Measurements from ENCODE around the gene ALDH1A3. TPM values are rescaled to one million over a fixed set of nuclear protein-coding genes. Genes with fewer than 3 reads are reported as not detected.
"Not testable (repeated sequence)": the region's sequence is repeated elsewhere in the genome, so short reads cannot be mapped to it uniquely, and the experiment has no call there.

Gene ALDH1A3
- total RNA-seq: 15.7 TPM

DNA sequence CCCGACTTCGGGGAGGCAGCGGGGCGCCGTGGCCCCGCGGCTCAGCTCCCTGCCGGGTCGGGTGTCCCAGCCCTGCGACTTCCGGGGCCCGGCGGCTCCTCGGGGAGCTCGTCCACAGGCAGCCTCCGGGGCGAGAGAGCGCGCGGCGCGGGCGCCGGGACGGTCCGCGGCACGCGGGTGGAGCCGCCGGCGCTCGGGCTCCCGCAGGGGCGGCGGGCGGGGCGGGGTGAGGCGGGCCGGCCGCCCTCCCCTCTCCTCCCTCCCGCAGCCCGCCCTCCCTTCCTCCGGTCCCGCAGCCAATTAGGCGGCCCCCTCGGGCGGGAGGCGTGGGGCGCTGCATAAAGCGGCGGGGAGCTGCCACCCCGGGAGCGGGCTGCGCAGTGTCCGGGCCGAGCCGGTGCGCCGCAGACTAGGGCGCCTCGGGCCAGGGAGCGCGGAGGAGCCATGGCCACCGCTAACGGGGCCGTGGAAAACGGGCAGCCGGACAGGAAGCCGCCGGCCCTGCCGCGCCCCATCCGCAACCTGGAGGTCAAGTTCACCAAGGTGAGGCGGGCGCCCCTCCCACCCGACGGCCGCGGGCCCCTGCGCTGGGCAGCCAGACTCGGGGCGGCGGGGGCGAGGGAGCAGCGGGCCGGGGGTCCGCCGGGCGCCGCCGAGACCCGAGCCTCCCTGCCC, at the start of gene ALDH1A3:
Gene ALDH1A3 (plus strand): TSS at position 368 of the 675 bp plus-strand sequence. CDS start 77 bp downstream, at position 445.
- peak; percentile 59 for ATAC-seq

DNA sequence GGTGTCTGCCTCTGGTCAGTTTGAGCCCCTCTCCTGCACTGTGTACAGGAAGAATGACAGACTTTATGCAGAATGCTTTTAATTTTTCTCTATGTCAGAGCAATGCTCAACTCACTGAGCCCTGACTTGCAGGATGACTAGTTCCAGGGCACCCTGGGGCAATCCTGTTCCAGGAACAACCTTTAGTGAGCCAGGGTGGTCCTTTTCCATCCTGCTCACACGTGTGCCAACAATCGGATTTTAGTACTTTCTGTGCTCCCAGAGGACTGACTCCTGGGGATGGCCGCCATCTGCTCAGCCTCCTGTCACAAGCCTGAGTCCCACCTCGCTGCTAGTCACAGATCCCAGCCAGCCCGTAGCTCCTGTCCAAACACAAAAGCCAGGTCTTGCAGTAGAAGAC, 48.2 kb upstream of the ALDH1A3 start:
- no peak for ATAC-seq

DNA sequence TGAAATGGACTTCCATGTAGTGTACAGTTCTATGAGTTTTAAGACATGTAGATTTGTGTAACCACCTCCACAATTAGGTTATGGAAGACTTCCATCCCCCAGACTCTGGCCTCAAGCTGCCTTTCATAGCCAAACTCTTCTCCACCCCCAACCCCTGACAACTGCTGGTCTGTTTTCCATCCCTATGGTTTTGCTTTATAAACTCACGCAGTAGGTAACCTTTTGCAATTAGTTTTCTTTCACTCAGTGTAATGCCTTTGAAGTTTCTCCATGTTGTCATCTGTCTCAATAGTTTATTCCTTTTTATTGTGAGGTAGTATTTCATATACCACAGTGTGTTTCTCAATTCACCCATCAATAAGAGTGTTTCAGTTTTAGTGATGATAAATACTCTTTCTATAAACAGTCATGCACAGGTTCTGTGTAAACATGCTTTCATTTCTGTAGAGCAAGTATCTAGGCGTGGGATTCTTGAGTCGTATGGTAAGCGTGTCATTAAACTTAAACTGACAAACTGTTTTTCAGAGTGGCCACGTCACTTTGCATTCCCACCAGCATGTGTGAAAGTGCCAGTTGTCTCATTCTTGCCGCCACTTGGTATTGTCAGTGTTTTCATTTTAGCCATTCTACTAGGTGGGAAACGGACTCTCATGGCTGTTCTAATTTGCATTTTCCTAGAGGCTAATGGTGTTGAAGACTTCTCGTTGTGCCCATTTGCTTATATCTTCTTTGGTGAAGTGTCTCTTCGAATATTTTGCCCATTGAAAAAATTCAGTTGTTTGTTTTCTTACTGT, 47.3 kb upstream of the ALDH1A3 start:
- ATAC-seq: no peak

DNA sequence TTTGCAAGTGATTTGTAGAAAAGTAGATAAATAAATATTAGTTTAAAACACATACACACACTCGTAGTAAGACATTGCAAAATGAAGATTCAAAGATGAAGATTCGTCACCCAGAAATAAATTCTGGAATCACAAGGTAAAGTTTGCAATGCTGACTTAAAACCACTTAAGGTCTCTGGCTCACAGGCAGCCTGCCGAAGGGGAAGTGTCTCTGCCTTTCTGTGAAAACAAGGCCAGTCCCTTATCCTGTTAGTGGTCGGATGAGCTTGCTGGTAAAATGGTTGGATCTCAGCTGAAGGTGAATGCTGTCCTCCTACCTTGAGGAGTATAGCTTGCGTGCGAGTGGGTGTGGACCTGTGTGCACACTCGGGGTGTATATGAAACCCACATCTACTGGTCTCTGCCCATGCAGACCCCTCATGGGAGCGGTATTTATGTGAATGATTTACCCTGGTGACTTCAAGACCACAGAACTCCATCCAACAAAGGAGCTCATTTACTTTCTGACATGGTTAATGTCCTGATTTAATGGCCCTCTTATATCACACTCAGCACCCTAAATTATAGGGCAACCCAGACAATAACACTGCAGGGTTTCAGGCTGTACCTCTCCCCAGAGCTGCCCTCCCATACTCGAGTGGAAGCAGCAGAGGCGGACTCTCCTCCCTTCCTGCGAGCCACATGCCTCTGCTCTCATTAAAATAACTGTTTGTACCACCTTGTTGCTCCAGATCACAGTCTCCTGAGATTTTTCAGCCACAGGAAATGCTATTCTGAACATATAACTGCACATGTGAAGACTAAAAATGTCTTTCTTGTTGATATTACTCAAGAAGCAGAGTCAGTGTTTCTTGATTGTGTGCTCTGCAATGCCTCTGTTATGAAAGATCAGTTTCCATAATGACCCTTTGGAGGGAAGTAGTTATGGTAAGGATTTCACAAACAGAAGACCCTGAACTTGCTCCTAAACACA, 45.9 kb upstream of the ALDH1A3 start:
- no peak for ATAC-seq

DNA sequence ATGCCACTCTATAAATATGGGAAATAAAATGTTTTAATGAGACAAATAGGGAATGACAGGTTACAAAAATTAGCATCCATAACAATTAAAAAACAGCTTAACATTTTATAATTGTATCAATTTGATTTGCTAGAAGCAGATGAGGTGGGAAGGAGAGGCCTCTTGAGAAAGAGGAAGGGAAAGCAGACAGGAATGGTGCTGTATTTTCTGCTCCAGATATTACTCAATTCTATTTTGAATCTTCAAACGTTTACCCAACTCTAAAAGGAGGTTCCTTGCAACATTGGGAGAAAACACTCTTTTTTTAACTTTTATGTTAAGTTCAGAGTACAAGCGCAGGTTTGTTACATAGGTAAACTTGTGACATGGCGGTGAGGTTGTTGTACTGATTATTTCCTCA, 44.9 kb upstream of the ALDH1A3 start:
- no peak for ATAC-seq

DNA sequence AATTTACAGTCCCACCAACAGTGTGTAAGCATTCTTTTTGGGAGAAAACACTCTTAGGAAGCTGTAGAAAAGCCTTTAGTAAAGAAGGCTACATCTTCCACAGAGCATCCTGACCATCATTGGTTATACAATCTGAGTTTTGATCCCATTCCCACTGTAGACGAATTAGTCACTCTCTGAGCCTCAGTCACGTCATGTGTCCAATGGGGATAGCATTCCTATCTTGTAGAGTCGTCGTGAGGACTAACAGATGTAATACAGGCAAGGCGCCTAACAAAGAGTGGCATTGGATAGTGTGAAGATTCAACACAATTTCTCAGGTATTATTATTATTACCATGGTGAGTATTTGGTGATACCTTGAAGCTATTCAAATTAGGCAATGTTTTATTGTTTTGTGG, 44.0 kb upstream of the ALDH1A3 start:
- no peak for ATAC-seq

DNA sequence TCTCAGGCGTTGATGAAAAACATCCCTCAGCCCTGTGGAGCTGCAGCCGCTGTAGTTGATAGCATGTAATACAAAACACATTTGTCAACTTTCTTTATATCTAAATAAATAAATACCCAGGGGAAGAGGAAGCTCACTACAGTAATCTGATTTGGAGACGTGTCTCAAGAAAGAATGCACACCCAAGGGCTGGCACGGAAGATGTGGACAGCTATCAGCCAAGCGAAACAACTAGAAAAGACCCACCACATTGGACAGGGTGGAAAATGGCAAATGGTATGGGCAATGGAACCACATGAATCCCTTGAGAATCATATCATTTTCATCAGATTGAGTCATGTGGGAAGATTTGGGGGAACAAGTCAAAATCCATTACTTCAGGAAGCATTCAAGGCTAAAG, 43.1 kb upstream of the ALDH1A3 start:
- ATAC-seq: no peak

DNA sequence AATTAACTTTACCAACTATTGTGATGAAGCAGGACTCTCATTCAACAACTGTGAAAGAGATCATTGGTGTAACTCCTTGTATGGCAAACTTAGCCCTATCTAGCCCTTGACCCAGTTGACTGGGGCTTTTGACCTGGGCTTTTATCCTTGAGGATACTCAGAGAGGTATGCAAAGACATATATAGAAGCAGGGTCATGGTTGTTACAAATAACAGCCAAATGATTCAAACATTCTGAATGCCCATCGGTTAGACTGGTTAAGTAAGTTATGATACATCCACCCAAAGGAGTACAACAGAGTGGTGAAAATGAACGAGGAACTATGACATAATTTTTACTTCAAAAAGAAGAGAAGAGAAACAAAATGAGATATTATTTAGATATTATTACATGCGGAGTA, 38.2 kb upstream of the ALDH1A3 start:
- peak; percentile 86 for ATAC-seq

DNA sequence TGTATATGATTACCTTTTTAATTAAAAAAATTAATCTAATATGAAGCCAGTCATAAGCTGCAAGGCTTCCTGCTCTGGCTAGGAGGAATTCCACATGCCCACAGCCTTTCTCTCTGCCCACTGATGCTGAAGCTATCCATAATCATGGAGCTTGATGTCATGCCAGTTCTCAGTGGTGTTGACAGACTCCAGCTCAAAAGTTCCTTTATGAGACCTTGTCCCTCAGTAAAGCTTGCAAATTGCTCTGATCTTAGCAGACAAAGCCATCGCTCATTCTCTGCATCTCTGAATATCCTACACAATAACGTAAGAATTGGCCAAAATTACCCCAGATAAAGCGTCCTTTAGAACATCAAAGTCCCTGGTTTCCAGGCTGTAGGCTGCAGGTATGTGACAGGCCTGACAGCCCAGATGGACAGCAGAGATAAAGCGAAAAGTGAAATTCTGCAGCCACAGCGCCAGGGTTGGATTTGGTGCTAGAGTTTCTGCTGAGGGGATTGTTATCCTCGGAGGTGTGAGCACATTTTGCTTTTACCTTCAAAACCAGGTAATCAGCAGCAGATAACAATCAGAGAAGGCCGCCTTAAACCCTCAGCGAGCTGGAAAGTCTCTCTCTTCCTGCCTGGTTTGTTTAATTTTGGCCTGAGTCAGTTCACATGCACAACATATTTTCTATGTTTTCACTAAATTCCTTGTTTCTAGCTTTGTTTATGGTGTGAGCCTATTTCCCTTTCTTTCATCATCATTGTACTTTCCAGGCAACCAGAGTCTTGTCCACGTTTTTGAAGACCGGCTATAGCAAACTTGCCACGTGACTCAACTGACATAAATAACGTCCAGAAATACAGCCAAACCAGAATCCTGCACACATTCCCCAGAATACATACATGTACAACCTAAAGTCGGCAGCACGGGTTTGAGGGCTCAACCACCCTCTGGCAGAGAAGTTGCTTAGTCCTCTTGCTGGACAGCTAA, 36.6 kb upstream of the ALDH1A3 start:
- no peak for ATAC-seq

DNA sequence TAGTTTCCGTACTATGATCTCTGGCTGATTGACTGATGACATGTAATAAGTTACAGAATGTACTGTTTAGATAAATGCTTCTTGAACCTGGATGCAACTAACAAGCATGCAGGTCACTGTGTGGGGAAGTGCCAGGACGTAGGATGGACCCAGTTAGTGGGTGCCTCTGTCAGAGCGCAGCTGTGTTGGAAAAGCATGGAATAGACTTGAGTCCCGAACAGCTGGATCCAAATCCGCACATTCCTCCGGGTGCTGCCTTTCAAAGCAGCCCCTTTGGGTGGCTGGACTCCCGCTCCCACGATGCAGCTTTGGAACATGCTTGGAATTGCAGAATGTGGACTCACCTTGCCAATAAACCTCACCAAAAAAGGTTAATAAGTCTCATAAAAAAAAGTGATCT, 35.5 kb upstream of the ALDH1A3 start:
- ATAC-seq: no peak

DNA sequence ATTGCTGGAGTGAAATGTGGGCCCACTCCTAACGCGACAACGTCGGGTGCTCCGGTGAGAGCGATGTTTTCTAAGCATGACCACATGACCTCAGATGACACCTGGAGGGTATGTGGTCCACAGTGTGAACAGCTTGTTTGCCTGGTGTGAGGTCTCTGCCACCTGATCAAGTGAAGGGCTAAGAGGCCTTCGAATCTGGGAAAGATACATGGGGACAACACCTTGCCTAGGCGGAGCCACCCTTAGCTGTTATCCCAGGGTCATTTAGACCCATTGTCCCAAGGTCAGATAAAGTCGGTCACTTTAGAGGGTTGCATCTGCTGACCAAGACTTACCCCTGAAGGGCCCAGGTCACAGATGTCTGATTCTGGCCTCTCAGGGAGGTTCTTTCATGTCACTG, 34.9 kb upstream of the ALDH1A3 start:
- no peak for ATAC-seq

DNA sequence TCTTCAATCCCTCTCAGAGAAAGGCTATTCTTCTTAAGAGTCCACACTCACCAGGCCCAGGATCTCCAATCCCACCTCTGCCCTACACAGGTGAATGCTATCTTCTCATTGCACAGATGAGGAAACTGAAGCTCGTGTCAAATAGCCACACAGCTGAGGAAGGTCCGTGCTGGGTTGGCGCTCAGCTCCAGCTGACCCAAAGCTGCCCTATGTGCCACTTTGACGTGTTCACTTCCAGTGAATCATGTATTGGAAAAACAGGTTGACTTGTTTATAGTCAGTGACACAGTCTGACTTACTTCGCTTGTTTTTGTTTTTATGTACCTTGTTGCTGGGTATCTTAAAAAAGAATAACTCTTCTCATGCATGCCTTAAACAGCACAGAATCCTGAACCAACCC, 32.4 kb upstream of the ALDH1A3 start:
- peak; percentile 50 for ATAC-seq

DNA sequence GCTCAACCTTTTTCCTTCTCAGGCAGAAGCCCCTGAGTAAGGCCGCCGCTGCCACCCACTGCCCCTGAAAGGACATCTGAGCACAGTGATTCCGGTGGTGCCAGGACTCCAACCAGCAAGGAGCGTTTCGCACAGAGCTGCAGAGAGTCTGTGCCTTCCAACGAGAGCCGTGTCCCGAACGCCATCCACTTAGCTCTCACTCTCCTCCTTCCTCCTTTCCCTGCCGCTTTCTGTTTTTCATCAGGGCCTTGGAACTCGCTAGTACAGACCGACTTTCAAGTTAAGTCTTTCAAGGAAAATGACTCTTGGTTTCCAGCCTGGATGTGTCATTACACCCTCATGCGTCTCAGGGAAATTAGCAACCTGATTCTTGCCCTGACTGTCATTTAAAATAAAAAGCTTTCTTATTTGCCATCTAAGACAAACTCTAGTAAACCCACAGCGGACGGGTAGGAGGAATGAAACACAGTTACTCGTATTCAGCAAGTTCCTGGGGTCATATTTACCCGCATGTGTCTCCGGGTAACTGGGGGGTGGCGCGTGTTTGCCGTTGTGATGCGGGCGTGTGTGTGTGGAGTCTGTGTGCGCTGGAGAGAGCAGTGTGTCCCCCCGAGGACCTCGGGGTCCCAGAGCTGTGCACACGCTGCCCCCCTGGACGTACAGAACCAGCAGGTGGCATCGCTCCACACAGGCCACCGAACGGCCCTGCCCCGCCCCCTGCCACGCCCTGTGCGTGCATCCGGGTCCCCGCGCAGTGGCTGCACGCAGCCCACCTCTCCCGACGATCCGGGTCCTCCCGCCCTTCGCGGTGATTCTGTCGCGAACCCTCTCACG, 30.4 kb upstream of the ALDH1A3 start:
- ATAC-seq: peak; percentile 78

DNA sequence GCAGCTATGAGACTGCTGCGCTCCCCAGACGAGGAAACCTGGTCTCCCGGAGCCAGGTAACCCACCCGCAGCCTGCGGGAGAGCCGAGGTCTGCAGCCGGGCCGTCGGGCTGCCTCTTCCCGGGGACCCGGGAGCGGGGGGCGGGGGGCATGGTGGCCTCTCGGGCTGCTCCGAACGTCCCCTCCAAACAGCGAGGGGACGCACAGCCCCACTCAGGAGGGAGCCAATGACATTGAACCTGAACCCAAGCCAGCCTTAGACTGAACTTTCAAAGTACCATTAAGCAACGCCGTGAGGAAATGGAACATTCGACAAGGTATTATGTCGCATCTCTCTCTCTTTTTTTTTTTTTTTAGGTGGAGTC, 29.8 kb upstream of the ALDH1A3 start:
- no peak for ATAC-seq

DNA sequence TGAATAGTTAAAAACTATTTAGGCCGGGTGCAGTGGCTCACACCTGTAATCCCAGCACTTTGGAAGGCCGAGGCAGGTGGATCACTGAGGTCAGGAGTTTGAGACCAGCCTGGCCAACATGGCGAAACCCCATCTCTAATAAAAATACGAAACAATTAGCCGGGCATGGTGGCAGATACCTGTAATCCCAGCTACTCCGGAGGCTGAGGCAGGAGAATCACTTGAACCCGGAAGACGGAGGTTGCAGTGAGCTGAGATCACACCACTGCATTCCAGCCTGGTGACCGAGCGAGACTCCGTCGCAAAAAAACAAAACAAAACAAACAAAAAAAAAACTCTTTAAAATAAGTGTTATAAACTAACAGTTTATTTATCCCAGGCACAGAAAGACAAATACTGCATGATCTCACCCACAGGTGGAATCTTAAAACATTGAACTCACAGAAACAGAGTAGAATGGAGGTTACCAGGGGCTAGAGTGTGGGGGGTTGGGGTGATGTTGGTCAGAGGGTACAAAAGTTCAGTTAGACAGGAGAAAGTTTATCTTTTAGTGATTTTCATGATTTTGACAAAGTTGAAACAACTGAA, 28.1 kb upstream of the ALDH1A3 start:
- ATAC-seq: not testable (repeated sequence)

DNA sequence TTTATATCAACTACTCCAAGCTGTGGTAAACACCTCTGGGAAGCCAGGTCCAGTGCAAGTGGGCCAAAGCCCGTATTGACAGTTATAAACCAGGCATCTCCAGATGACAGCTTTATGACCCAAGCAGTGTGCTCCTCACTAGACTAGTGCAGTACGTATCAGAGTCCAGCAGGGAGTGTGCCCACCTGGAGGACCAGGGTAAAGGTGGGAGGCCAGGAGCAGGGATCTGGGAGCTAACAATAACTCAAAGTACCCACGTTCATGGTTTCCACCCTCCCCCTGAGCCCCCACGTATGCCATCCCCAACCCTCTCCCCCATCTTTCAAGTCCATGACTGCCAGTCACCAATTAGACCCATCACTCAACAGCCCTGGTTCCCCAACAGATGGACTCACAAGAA, 27.0 kb upstream of the ALDH1A3 start:
- no peak for ATAC-seq

DNA sequence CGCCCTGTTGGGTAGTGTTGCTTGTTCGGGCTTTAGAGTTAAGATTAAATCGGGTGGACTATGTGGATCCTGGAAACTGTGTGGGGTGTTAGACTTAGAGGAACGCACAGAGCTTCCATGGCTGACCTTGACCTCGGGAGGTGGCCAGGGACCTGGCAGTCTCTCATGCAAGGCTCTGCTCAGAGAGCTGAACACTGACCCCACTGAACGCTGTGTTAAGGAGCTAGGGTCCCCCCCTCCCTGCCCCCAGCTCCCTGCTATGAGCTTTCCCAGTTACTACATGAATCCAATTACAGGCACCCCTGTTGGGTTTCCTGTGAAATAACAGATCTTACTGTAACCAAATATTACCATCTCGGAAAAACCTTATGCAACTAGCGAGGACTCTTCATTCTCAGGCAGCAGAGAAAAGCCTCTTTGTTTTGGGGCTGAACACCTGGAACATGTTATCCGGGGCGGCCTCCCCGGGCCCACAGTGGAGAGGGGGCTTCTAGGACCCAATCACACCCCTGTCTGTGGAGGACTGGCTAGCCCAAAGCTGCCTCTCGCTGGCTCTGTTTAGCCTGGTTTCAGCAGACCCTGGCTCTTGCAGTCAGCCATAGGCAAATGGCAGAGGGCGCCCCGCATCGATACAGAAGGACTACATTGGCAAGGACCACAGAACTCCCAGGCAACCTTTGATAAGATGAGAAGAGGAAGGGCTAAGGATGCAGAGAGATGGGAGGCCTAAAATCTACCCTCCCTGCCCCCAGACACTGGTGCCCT, 25.8 kb upstream of the ALDH1A3 start:
- ATAC-seq: no peak

DNA sequence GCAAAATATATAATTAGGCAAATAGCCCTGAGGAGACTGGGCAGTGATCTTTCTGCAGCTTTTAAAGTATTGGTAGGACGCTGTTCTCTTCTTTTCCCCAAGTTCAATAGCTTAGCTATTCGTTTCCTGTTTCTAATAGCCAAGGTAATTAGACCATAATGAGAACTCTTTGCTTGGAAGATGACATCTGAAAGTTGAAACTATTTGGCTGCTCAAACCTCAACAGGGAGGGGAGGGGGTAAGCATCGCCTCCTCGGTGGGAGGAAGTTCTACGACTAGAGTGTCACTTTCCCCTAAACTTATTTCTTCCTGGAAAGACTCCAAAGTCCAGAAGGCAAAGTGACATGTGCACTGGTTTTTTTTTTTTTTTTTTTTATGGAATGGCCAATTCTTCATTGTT, 22.8 kb upstream of the ALDH1A3 start:
- ATAC-seq: no peak

DNA sequence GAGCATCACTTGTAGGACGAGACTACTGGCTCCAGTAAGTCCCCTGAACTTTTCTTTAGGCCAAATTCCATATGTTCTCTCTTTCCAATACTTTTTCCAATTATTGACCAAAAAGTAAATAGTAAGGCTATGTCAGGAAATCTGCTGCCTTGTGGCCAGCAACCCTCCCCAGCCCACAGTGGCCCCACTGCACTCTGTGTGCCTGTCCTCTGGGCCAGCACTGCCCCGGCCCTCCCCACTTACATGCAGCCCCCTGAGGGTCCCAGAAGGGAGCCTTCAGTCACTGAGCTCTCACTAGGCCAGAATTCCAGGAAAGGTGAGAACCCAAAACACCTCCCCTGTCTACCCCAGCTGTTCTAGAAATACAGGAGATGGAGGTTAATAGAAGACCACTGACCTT, 21.3 kb upstream of the ALDH1A3 start:
- no peak for ATAC-seq

Measured in esophagus mucosa (tissue), 1 donor.